ENCODE measurements around the gene OR10H5. TPM values are rescaled to one million over a fixed set of nuclear protein-coding genes. Genes with fewer than 3 reads are reported as not detected.

The OR10H5 gene, protein sequence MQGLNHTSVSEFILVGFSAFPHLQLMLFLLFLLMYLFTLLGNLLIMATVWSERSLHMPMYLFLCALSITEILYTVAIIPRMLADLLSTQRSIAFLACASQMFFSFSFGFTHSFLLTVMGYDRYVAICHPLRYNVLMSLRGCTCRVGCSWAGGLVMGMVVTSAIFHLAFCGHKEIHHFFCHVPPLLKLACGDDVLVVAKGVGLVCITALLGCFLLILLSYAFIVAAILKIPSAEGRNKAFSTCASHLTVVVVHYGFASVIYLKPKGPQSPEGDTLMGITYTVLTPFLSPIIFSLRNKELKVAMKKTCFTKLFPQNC
- not detected in 2 replicates for total RNA-seq (ENCODE audit: low replicate concordance)
- long read RNA-seq: 0 reads

DNA sequence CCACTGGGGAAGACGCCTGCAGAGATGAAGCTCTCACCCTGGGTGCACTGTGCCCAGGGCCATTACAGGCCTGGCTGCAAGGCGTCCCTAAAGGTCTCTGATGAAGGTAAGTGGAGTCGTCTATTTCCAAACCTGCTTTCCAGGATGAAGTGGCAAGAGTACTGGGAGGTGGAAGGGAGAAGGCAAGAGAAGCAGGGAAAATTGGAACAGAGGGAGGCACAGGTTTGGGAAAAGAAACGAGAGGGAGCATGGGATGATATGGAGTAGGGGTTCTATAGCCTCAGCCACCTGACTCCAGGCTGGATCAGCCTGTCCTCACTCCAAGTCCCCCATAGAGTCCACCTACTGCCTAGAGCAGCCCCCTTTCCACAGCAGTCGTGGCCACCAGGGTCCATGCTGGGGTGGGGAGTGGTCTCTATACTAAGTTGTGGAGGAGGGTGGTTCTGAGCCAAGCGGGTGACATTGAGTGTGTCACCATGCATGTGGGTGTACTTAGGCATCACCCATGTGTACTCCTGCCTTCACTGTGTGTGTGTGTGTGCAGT, at the start of gene OR10H5:
Gene OR10H5 (plus strand): TSS at position 51 of the 545 bp plus-strand sequence. CDS start 6,388 bp downstream, outside the sequence.
- Mint-ChIP-seq H3K27ac (no peak within 1 kb of the TSS), H3K4me1 (ENCODE audit: unreplicated experiment) (no peaks in the 10 kb centered on the region), H3K27me3 (no peaks in the 10 kb centered on the region), H3K4me3 (no peak within 1 kb of the TSS), H3K36me3 (no peaks in the 10 kb centered on the region), H3K9me3 (peaks cover 3% of the 10 kb centered on the region)
- no peak for DNase-seq (ENCODE audit: extremely low spot score, unreplicated experiment)
- TF ChIP-seq, protein P1, sequence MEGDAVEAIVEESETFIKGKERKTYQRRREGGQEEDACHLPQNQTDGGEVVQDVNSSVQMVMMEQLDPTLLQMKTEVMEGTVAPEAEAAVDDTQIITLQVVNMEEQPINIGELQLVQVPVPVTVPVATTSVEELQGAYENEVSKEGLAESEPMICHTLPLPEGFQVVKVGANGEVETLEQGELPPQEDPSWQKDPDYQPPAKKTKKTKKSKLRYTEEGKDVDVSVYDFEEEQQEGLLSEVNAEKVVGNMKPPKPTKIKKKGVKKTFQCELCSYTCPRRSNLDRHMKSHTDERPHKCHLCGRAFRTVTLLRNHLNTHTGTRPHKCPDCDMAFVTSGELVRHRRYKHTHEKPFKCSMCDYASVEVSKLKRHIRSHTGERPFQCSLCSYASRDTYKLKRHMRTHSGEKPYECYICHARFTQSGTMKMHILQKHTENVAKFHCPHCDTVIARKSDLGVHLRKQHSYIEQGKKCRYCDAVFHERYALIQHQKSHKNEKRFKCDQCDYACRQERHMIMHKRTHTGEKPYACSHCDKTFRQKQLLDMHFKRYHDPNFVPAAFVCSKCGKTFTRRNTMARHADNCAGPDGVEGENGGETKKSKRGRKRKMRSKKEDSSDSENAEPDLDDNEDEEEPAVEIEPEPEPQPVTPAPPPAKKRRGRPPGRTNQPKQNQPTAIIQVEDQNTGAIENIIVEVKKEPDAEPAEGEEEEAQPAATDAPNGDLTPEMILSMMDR (conservative IDR thresholded peaks at IDR 0.05): no peak

DNA sequence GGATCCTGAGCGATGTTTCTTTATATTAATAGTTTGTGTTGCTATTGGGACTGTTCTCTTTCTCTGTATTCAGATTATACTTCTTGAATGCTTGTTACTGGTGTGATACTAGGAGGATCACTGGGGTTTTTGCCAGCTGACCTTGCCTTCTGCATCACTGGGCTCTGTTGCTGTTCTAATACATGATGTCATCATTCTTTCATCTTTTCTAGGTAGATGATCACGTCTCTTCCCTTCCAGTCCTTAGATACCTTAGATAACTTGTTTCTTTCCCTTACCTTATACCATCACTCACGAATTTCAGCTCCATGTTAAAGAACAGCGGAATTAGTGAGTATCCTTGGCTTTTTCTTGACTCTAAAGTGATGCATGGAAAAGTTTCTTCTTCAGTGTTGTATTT, 49.7 kb upstream of the OR10H5 start, which contains the start of gene OR10H3:
Gene OR10H3 (plus strand): TSS at position 264 of the 400 bp plus-strand sequence. CDS start 3,408 bp downstream, outside the sequence.
- H3K36me3 Mint-ChIP-seq: no peaks in the 10 kb centered on the region
- no peaks in the 10 kb centered on the region for H3K27me3 Mint-ChIP-seq
- no peak within 1 kb of the TSS for H3K4me3 Mint-ChIP-seq
- H3K27ac Mint-ChIP-seq: no peak within 1 kb of the TSS
- H3K9me3 Mint-ChIP-seq: peaks cover 11% of the 10 kb centered on the region
- DNase-seq (ENCODE audit: extremely low spot score, unreplicated experiment): no peak
- H3K4me1 Mint-ChIP-seq (ENCODE audit: unreplicated experiment): no peaks in the 10 kb centered on the region
- TF ChIP-seq, protein P1 (conservative IDR thresholded peaks at IDR 0.05): no peak

DNA sequence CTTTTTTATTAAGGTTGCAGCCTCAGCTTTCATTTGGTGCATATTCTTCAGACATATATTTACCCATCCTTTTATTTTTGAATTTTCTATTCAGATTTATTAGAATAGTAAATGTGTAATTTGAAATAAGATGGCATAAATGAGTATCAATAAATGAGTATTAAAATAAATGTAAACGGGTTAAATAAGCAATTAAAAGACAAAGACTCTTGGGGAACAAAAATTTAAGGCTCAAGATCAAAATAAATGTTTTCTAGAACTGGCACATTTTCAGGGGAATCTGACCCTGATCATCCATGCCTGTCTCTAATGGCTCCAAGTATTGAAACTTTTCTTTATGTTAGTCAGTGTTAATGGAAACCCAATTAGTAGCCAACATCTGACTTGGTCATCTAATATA, 46.7 kb upstream of the OR10H5 start:
- no peaks in the 10 kb centered on the region for H3K36me3 Mint-ChIP-seq
- no peaks in the 10 kb centered on the region for H3K4me1 Mint-ChIP-seq (ENCODE audit: unreplicated experiment)
- H3K27me3 Mint-ChIP-seq: no peaks in the 10 kb centered on the region
- no peak overlapping the region for H3K27ac Mint-ChIP-seq
- H3K9me3 Mint-ChIP-seq: peaks cover 7% of the 10 kb centered on the region
- no peak overlapping the region for H3K4me3 Mint-ChIP-seq
- no peak for DNase-seq (ENCODE audit: extremely low spot score, unreplicated experiment)
- TF ChIP-seq, protein P1 (conservative IDR thresholded peaks at IDR 0.05): no peak

DNA sequence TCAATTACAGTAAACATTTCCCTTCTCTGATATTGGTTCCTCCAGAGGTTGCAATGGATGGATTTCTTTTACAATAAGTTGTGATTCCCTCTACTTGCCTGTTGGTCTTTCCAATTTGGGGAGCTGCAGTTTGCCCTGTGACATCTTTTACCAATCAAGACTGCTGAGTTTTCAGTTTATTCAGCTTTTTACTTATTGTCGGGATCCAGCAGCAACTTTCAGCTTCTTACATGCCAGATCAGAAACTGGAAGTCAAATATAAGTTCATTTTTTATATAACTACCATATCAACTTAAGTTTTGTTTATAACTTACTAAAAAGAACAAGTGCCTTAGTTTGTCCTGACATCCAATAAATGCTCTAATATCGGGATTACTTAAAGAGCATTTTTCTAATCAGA, 39.2 kb upstream of the OR10H5 start:
- TF ChIP-seq, protein P1 (conservative IDR thresholded peaks at IDR 0.05): no peak
- peaks cover 4% of the 10 kb centered on the region for H3K9me3 Mint-ChIP-seq
- H3K4me1 Mint-ChIP-seq (ENCODE audit: unreplicated experiment): no peaks in the 10 kb centered on the region

DNA sequence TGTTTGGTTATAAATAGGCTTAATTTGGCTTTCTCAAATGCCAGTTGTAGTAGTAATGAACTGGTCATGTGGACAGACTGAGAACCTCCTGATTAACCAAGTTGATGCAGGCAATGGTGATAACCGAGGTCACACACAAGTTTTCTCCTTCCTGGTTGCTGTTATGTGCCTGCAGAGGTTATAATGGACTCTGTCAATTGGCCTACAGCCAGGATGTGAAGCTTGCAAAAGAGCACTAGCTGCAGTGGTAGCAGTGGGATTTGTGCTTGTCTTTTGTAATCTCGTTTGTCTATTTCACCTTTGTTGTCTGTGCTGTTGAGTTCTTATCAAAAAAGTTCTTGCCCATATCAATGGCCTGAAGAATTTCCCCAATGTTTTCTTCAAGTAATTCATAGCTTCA, 29.1 kb upstream of the OR10H5 start:
- no peaks in the 10 kb centered on the region for H3K4me1 Mint-ChIP-seq (ENCODE audit: unreplicated experiment)
- no peak overlapping the region for H3K27ac Mint-ChIP-seq
- DNase-seq (ENCODE audit: extremely low spot score, unreplicated experiment): no peak
- TF ChIP-seq, protein P1 (conservative IDR thresholded peaks at IDR 0.05): no peak
- H3K27me3 Mint-ChIP-seq: no peaks in the 10 kb centered on the region
- no peak overlapping the region for H3K4me3 Mint-ChIP-seq
- H3K9me3 Mint-ChIP-seq: no peaks in the 10 kb centered on the region
- H3K36me3 Mint-ChIP-seq: no peaks in the 10 kb centered on the region

More for the DNA sequence above, 39.2 kb upstream of the OR10H5 start:
- Mint-ChIP-seq H3K27me3 (no peaks in the 10 kb centered on the region), H3K27ac (no peak overlapping the region), H3K36me3 (no peaks in the 10 kb centered on the region), H3K4me3 (no peak overlapping the region)
- DNase-seq (ENCODE audit: extremely low spot score, unreplicated experiment): no peak

Measured in type B pancreatic cell (in vitro differentiated cells).